H9 (cell line): Measurements from ENCODE around the gene SLC39A10. TPM values are rescaled to one million over a fixed set of nuclear protein-coding genes. Genes with fewer than 3 reads are reported as not detected.

ENCODE experiments used
- DNase-seq: peaks from one replicate; pipeline ENCODE4 v3.0.0-alpha.2; 2017
- H2AFZ ChIP-seq: one replicate; pipeline ENCODE4 v1.6.1; 2013; ENCODE audit warnings: mild to moderate bottlenecking, low read length, control low read depth, moderate library complexity
- H2AK5ac ChIP-seq: 2 replicates; pipeline ENCODE4 v1.6.1; 2013; ENCODE audit warnings: low read length, control low read depth, mixed read lengths; ENCODE audit not compliant: insufficient read length
- H2BK120ac ChIP-seq: one replicate; pipeline ENCODE4 v1.6.1; 2013; ENCODE audit warnings: low read depth, mild to moderate bottlenecking, low read length, control low read depth, inconsistent platforms; ENCODE audit not compliant: poor library complexity, severe bottlenecking
- H2BK12ac ChIP-seq: 2 replicates; pipeline ENCODE4 v1.6.1; 2013; ENCODE audit warnings: low read length, control low read depth, mixed read lengths, low read depth; ENCODE audit not compliant: insufficient read length
- H2BK15ac ChIP-seq: 2 replicates; pipeline ENCODE4 v1.6.1; 2013; ENCODE audit warnings: low read depth, low read length, control low read depth
- H2BK20ac ChIP-seq: one replicate; pipeline ENCODE4 v1.6.1; 2013; ENCODE audit warnings: low read depth, mild to moderate bottlenecking, low read length, control low read depth, inconsistent platforms; ENCODE audit not compliant: poor library complexity, severe bottlenecking
- H2BK5ac ChIP-seq: 2 replicates; pipeline ENCODE4 v1.6.1; 2013; ENCODE audit warnings: low read length, control low read depth, mixed read lengths; ENCODE audit not compliant: insufficient read length
- H3K14ac ChIP-seq: 2 replicates; pipeline ENCODE4 v1.6.1; 2013; ENCODE audit warnings: low read length, control low read depth; ENCODE audit not compliant: insufficient read depth
- H3K18ac ChIP-seq: 2 replicates; pipeline ENCODE4 v1.6.1; 2013; ENCODE audit warnings: low read depth, mild to moderate bottlenecking, mixed read lengths, low read length, control low read depth; ENCODE audit not compliant: insufficient read length
- H3K23ac ChIP-seq: 2 replicates; pipeline ENCODE4 v1.6.1; 2013; ENCODE audit warnings: low read length, control low read depth, mixed read lengths, low read depth; ENCODE audit not compliant: insufficient read length
- H3K23me2 ChIP-seq: 2 replicates; pipeline ENCODE4 v1.6.1; 2013; ENCODE audit warnings: low read depth, mild to moderate bottlenecking, mixed read lengths, low read length, control low read depth; ENCODE audit not compliant: insufficient read length, poor library complexity, severe bottlenecking
- H3K27ac ChIP-seq: 2 replicates; pipeline ENCODE4 v1.5.1; 2013; ENCODE audit warnings: low read length, control low read depth, mixed read lengths, low read depth; ENCODE audit not compliant: insufficient read length
- H3K27me3 ChIP-seq: 2 replicates; pipeline ENCODE4 v1.6.1; 2013; ENCODE audit warnings: low read length, control low read depth, inconsistent platforms; ENCODE audit not compliant: insufficient read depth
- H3K4ac ChIP-seq: 2 replicates; pipeline ENCODE4 v1.6.1; 2013; ENCODE audit warnings: low read depth, mild to moderate bottlenecking, control low read depth, inconsistent platforms, low read length, moderate library complexity
- H3K4me1 ChIP-seq: 2 replicates; pipeline ENCODE4 v1.6.1; 2013; ENCODE audit warnings: low read length, control low read depth, inconsistent platforms; ENCODE audit not compliant: insufficient read depth
- H3K4me2 ChIP-seq: 2 replicates; pipeline ENCODE4 v1.6.1; 2013; ENCODE audit warnings: low read length, control low read depth, mixed read lengths; ENCODE audit not compliant: insufficient read length, insufficient read depth
- H3K56ac ChIP-seq: 2 replicates; pipeline ENCODE4 v1.6.1; 2013; ENCODE audit warnings: low read depth, mild to moderate bottlenecking, mixed read lengths, low read length, control low read depth; ENCODE audit not compliant: insufficient read length
- H3K79me1 ChIP-seq: 2 replicates; pipeline ENCODE4 v1.6.1; 2013; ENCODE audit warnings: low read depth, mild to moderate bottlenecking, moderate library complexity, low read length, control low read depth, inconsistent platforms; ENCODE audit not compliant: insufficient read depth, poor library complexity, severe bottlenecking
- H3K79me2 ChIP-seq: 2 replicates; pipeline ENCODE4 v1.6.1; 2013; ENCODE audit warnings: low read length, control low read depth, inconsistent platforms; ENCODE audit not compliant: insufficient read depth
- H3K9ac ChIP-seq: 2 replicates; pipeline ENCODE4 v1.6.1; 2013; ENCODE audit warnings: low read length, control low read depth, mixed read lengths; ENCODE audit not compliant: insufficient read length; ENCODE audit errors: extremely low read depth
- H3K9me3 ChIP-seq: one replicate; pipeline ENCODE4 v1.6.1; 2013; ENCODE audit warnings: low read depth, low read length, inconsistent platforms; ENCODE audit not compliant: control insufficient read depth
- H3T11ph ChIP-seq: one replicate; pipeline ENCODE4 v1.6.1; 2013; ENCODE audit warnings: mild to moderate bottlenecking, low read length, control low read depth, inconsistent platforms
- H4K20me1 ChIP-seq: one replicate; pipeline ENCODE4 v1.6.1; 2013; ENCODE audit not compliant: control insufficient read depth, insufficient read length, insufficient read depth
- H4K5ac ChIP-seq: 2 replicates; pipeline ENCODE4 v1.6.1; 2013; ENCODE audit warnings: low read depth, mild to moderate bottlenecking, mixed read lengths, low read length, control low read depth; ENCODE audit not compliant: insufficient read length
- H4K8ac ChIP-seq: replicated peaks from 2 replicates; pipeline ENCODE4 v1.6.1; 2013; ENCODE audit warnings: low read length, control low read depth, mixed read lengths, low read depth; ENCODE audit not compliant: insufficient read length
- H4K91ac ChIP-seq: 2 replicates; pipeline ENCODE4 v1.6.1; 2013; ENCODE audit warnings: low read depth, mild to moderate bottlenecking, moderate library complexity, mixed read lengths, low read length, control low read depth; ENCODE audit not compliant: insufficient read length
- H3K27ac Mint-ChIP-seq, 3 experiments: 2 replicates in 2 of 3; 3 replicates in 1 of 3; pipeline ENCODE4 v1.8.0; 2020 to 2021; ENCODE audit warnings: mixed read lengths in 3 of 3, mild to moderate bottlenecking in 1 of 3, moderate library complexity in 1 of 3
- H3K27me3 Mint-ChIP-seq: 2 replicates; pipeline ENCODE4 v1.8.0; 2021; ENCODE audit warnings: low read depth, mild to moderate bottlenecking, moderate library complexity, mixed read lengths
- H3K36me3 Mint-ChIP-seq, 3 experiments: 2 replicates in 2 of 3; 3 replicates in 1 of 3; pipeline ENCODE4 v1.8.0; 2020 to 2021; ENCODE audit warnings: low read depth in 3 of 3, mixed read lengths in 3 of 3; ENCODE audit not compliant: insufficient read depth in 1 of 3
- H3K4me1 Mint-ChIP-seq, 2 experiments: 2 replicates each; pipeline ENCODE4 v1.8.0; 2020; ENCODE audit warnings: mixed read lengths in 2 of 2
- H3K4me3 Mint-ChIP-seq, 2 experiments: 2 replicates in 1 of 2; 3 replicates in 1 of 2; pipeline ENCODE4 v1.8.0; 2020 to 2021; ENCODE audit warnings: mild to moderate bottlenecking in 2 of 2, mixed read lengths in 2 of 2, moderate library complexity in 1 of 2
- H3K9me3 Mint-ChIP-seq, 2 experiments: 2 replicates in 1 of 2; 3 replicates in 1 of 2; pipeline ENCODE4 v1.8.0; 2020; ENCODE audit warnings: mild to moderate bottlenecking in 2 of 2, mixed read lengths in 2 of 2, moderate library complexity in 1 of 2
- WGBS: extraction: QIAGEN DNeasy Blood & Tissue Kit; methylation state at CpG from one replicate; pipeline ENCODE4 v1.1.7; 2013; ENCODE audit warnings: missing lambda C conversion rate, low lambda C conversion rate, mixed read lengths; ENCODE audit not compliant: insufficient read length; ENCODE audit errors: extremely low coverage; 5-methylcytosine and 5-hydroxymethylcytosine counted together
- total RNA-seq: library from RNA; stranded (reverse); gene quantifications from 2 replicates; pipeline ENCODE4 v1.2.1, GENCODE V29; 2021
- TF ChIP-seq, protein P1 (sequence below): fragments of 200-600 bp; sonication (generic); conservative IDR thresholded peaks from 3 replicates; pipeline ENCODE4 v1.8.0; 2021; ENCODE audit warnings: antibody characterized with exemption, mild to moderate bottlenecking

Gene SLC39A10
- total RNA-seq, 1 experiment from 2014 or later = 161 TPM

DNA sequence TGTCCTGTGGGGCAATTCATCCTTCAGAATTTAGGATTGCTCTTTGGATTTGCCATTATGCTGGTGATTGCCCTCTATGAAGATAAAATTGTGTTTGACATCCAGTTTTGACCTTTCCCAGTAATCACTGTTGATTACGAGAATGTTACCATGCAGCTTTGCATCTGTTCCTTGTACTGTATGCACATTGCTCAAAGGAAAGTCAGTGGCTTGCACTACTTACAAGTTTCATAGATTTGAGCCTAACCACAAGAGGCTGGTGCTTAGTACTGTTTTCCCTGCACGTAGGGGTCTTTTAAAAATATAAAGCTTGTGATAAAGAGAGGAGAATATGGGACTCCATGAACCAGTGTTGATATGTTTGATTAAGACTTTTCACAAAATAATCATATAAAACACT lies 77.9 kb downstream of the SLC39A10 start:
- Mint-ChIP-seq H3K9me3 (no peaks in the 10 kb centered on the region), H3K27me3 (no peaks in the 10 kb centered on the region), H3K4me1 (no peaks in the 10 kb centered on the region), H3K36me3 (peaks cover 20 to 53% (median 47%) of the 10 kb centered on the region in 3 experiments), H3K4me3 (no peak overlapping the region), H3K27ac (no peak overlapping the region; a peak in 1 of 7 replicates)
- Histone ChIP-seq H3K4ac (no peak overlapping the region), H3K18ac (no peak overlapping the region), H3K56ac (no peak overlapping the region), H3T11ph (no peak overlapping the region), H2BK5ac (no peak overlapping the region), H3K23ac (no peak overlapping the region), H3K23me2 (no peaks in the 10 kb centered on the region), H3K14ac (no peak overlapping the region), H2BK120ac (no peak overlapping the region), H4K20me1 (no peaks in the 10 kb centered on the region), H3K79me1 (no peaks in the 10 kb centered on the region), H2BK15ac (no peak overlapping the region), H3K9ac (no peak overlapping the region), H2AK5ac (no peak overlapping the region), H4K91ac (no peak overlapping the region), H3K79me2 (no peaks in the 10 kb centered on the region), H3K4me1 (no peaks in the 10 kb centered on the region), H4K5ac (no peak overlapping the region), H2BK20ac (no peak overlapping the region), H2AFZ (no peak overlapping the region), H3K4me2 (no peak overlapping the region), H3K27me3 (no peaks in the 10 kb centered on the region), H2BK12ac (no peak overlapping the region), H3K9me3 (no peaks in the 10 kb centered on the region), H3K27ac (no peak overlapping the region), H4K8ac (no peak overlapping the region)
- TF ChIP-seq, protein P1, sequence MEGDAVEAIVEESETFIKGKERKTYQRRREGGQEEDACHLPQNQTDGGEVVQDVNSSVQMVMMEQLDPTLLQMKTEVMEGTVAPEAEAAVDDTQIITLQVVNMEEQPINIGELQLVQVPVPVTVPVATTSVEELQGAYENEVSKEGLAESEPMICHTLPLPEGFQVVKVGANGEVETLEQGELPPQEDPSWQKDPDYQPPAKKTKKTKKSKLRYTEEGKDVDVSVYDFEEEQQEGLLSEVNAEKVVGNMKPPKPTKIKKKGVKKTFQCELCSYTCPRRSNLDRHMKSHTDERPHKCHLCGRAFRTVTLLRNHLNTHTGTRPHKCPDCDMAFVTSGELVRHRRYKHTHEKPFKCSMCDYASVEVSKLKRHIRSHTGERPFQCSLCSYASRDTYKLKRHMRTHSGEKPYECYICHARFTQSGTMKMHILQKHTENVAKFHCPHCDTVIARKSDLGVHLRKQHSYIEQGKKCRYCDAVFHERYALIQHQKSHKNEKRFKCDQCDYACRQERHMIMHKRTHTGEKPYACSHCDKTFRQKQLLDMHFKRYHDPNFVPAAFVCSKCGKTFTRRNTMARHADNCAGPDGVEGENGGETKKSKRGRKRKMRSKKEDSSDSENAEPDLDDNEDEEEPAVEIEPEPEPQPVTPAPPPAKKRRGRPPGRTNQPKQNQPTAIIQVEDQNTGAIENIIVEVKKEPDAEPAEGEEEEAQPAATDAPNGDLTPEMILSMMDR = no peak
- WGBS = no CpG with 5 or more reads among the region's 2 CpGs
- no peak for DNase-seq
